D341Med (cell line): ENCODE measurements around the gene ME3.

ENCODE experiments used
- DNase-seq: peaks from one replicate; pipeline ENCODE4 v3.0.0; 2012; ENCODE audit warnings: low spot score

Gene ME3

DNA sequence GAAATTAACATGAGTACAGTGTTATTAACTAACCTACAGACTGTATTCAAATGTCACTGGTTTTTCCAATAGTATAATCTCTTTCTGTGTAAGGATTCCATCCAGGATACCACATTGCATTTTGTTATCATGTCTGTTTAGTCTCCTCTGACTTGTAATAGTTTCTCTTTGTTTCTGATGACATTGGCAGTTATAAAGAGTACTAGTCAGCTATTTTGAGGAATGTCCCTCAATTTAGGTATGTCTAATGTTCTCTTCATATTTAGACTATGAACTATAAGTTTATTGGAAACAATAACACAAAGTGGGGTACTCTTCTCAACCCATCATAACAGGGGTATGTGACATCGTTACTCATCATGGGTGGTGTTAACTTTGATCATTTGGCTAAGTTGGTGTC is 20.3 kb upstream of the ME3 start:
- DNase-seq, result no peak

DNA sequence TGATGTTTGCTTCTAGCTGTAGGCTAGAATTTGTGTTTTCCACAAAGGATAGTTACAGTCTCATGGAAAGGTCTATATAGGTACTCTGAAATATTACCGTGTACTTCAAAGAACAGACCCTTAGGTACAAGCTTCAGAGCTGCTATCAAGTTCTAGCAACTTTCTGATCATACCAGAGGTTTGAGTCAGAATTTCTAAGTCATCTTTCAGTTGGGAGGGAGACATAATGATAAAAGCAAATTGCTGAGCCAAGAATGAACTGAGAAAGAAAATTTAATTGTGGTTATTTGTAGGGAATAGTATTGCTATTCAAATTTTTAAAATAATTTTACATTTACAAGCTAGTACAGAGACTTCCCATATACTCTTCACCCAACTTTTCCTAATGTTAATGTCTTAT is 19.9 kb upstream of the ME3 start:
- no peak for DNase-seq

DNA sequence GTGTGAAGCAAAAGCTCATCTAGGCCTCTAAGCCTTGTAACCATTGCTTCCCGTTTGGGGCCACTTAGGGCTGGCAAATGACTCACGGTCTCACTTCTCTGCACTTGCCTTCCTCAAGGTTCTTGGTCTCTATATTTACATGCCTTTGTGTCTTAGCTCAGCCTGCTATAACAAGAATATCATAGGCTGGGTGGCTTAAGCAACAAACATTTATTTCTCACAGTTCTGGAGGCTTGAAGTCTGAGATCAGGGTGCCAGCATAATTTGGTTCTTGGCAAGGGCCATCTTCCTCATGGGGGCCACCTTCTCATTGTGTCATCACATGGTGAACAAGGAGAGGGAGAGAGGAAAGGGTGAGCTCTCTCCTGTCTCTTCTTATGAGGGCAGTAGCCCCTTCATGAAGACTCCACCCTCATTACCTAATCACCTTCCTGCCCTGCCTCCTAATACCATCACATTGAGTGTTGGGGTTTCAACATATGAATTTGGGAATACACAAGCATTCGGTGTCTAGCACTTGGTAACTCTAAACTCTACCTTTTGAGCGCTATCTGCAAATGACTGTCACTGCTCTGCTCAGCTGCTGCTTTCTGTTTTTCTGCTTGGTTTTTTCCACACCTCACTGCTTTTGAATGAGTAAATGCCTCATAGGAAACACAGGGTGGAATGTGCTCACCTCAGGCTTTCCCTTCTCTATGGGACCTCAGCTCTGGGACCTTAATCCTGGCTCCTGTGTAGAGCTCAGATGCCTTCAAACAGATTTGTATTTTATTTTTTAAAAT is 16.2 kb upstream of the ME3 start:
- DNase-seq, result no peak

DNA sequence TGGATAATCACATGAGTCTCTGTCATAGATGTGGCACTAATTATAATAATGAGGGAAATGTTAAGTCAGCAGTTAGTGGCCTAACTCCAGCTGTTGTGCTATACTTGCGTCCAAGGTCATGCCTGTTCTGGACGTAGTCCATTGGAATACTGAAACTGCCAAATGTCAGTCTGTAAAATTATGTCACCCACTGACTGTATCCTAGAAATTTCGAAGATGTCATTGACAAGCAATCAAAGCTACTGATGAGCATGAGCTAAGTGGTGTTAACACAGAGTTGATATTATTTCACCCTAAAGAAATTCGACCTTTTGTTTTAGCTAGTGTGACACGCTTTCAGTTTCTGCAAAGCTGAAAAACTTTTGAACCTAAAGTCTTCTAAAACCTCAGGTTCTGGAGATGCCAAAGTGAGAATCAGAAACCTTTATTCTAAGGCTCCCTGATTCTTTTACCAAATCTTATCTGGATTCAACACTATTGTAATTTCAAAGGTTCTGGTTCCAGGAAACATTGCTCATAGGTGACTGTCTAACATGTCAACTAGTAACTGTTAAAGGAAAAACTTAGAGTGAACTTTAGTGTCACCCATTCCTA is 14.9 kb upstream of the ME3 start:
- DNase-seq, result no peak

DNA sequence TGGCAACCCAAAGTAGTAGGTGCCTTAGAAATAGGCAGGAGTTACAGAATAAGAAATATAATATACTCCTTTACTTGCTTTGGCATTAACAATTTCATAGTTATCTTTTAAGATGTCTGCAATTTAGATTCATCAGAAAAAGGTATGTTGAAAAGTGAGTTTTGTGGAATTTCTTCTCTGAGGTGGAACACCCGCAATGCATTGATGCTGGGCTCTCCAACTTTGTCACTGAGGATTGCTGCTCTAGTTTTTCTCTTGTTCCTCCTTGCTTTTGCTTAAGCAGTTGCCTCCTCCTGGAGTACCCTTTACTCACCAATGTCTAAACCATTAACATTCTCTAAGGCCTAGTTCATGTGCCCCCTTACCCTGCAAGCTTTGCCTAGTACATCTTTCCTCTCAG is 14.1 kb upstream of the ME3 start:
- DNase-seq, result no peak

DNA sequence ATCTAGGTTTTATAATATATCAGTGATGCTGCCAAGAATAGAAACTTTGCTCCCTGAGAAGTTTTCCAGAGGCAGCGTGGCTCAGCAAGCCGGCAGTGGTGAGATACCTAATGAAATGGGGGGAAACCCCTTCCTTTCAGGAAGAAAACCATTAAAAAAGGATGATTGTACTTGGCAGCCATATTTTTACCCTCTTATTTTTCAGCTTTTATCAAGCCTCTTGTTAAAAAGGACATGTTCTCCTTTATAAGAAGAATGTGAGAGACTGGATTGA is 9.0 kb upstream of the ME3 start:
- DNase-seq, result no peak

DNA sequence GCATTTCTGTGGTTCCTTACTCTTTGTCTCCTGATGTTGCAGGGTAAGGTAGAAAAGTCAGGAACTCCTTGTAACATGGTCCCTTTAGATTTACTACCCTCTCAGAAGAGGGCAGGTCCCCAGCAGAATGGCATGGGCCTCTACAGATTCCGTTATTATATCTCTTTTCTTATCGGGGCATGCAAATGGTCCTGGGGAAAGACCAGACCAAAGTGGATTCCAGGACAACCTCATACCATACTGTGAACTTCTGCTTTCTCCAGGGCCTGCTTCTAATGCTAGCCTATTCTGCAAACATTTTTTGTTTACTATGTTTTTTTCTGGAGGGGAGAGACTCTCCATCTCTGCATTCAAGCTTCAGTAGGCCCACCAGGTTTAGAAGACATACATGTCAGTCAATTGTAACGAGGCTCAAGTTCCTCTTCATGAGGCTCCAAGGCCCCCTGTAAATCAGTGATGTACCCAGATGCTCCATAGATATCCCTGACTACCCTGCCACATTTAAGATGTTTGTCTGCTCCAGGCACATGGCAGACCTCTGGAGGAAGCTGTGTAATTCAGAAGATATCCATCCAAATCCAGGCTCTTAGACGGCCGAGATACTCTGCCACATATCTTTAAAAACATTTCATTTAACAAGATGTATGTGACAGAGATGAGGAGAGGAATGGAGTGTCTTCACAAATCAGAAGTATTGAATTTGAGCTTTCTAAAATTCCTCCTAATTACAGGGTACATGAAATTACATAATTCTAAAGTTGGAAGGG is 8.5 kb upstream of the ME3 start:
- no peak for DNase-seq

DNA sequence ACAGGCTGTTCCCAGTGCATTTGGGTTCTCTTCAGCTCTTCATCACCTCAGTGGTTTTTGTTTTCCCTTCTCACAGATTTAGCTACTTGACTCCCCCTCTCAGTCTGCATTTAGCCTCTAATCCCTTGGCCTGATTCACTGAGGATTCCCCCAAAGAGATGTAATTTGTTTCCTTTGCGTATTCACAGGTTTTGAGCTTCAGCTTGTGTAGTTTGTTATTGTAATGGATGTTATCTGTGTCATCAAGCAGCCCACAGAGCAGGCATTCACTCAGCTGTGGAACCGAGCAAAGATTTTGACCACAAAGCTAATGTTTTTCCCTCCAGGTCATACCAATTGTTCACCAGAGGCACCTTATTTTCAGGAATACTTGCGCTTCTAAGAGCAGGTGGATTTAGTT is 6.4 kb upstream of the ME3 start:
- no peak for DNase-seq

DNA sequence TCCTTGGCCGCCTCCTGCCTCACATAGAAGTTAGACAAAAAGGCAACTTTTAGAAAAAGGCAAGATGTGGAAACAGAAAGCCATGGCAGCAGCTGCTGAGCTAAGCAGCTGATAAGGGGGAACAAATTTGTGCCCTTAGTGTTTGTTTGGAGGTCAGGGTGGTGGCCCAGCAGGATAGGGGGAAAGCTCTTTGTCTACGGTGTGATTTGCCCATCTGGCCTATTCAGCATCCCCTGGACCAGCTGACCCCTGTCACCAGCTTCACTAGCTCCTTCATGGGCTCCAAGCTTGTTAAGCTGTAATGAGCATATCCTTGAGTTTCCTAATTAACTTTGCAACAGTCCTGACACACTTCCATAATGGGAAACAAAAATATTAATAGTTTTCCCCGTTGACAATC is 5.9 kb upstream of the ME3 start:
- DNase-seq, result no peak

DNA sequence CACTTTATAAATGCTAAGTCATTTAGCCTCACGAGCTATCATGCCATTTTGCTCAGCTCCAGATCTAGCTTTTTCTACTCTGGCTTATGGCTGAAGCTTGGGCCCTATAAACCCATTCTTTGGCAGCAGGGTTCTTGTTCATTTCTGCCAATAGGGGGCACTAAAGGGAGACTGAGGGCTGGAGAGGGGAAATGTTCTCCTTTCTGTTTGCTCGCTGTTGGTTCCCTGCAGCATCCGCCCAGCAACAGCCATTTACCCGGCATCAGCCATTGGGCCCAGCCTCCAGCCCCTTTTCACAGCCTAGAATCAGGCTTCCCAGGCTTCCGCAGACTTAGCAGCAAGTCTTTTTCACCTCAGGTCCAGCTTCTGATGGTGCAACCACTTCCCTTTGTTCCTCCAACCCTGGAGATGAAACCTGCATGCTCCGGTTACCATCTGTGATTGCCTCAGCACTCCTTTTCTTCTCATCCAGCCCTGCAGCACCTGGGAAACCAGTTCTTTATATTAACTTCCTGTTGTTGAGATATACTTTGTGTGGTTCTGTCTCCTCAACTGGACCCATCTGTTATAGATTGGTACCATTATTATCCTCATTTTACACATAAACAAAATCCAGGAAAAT is 4.2 kb upstream of the ME3 start:
- DNase-seq, result no peak

DNA sequence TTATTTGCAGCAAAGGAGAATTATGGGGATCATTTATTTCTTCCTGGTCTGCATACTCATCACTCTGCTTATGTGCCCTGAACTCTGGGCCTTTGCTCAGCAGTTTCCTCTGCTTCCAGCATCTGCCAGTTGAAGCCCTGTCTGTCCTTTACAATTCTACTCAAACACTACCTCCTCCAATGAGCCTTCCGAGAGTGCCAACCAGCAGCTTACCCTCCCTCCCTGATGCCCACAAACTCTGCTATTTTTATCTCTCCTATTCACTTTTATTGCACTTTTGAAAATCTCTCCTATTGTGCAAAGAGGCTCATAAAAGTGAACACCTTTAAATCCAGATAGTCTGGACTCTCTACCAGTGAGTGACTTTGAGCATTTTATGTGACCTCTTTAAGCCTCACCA is 3.6 kb upstream of the ME3 start:
- DNase-seq, result no peak

DNA sequence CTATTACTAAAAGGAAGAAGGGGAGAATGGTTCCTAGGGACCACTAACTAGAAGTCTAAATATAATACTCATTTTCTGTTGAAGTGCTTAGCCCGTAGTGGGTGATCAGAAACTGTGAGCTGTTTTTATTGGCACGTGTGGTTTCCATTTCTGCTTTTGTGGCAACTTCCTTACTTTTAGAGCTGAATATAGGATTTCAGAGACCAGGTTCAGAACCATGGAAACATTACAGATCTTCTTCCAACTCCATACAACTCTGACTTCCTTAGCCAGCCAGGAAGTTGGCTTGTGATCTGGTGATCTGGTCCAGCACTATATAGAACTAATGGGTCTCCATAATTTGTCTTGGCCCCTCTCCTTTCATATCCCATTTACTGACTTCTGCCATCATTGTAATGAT is 2.6 kb upstream of the ME3 start:
- no peak for DNase-seq

DNA sequence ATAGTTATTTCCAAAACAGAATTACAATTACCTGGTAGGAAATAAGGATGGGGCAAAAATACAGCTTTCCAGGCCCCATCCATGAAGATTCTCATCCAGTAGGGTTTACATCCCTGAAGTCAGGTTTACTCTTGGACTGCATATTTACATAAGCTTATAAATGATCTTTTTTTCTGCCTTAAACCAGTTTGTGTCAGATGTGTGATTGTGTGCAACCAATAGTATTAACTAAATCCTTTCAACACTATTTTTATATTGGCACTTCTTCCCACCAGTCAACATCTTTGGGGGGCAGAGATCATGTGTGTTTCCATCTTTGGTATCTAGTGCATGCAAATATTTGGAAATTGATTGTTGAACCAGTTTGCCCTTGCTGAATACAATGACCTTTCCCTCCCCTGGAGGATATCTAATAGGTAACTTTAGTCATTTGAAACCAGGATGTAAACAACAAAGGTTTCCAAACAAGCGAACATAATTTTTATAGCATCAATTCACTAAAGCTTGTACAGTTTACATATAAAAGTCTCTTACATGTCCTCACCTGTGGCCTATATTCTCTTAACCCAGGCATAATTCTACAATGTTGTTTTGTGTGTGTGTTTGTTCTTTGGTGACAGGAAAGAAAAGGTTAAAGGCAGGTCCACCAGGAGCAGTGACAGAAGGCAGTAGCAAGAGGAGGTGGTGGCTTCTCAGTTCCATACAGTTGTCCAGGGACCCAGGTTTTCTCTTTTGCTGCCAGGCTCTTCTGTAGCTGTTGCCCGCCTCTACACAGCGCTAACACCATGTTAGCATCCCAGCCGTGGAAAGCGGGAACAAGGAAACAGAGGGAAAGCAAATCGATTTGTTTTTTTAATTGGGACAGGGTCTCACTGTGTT is 1.7 kb upstream of the ME3 start:
- DNase-seq, result no peak

DNA sequence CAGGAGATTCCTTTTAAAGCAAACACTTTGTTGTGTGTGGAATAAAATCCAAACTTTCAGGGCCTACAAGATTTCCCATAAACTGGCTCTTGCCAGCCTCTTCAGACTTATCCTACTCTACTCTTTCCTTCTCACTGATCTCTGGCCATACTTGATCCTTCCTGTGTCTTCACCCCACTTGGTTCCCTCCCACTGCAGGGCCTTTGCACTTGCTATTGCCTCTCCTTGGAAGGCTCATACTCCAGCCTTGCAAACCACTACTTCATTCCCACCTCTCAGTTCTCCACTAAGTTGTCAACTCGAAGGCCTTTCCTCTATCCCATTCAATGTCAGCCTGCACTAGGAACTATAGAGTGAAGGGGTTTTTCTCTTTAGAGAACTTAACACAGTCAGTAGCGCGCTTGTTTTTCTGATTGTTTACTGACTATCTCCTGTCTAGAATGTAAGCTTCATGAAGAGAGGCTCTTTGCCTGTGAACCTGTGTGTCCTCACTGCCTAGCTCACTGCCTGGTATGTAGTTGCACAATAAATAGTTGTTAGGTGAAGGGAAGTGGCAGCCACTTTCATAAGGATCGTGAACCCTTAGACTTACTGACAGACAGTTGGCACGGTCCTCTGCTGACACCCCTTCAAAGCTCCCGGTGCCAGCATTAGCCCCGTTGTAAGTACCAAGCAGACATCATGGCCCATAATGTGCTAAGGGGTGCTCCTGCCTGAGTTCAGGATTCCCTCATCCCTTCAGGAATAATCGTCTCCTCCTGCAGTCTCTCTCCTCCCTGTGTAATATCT is 833 bp upstream of the ME3 start:
- DNase-seq, result no peak

DNA sequence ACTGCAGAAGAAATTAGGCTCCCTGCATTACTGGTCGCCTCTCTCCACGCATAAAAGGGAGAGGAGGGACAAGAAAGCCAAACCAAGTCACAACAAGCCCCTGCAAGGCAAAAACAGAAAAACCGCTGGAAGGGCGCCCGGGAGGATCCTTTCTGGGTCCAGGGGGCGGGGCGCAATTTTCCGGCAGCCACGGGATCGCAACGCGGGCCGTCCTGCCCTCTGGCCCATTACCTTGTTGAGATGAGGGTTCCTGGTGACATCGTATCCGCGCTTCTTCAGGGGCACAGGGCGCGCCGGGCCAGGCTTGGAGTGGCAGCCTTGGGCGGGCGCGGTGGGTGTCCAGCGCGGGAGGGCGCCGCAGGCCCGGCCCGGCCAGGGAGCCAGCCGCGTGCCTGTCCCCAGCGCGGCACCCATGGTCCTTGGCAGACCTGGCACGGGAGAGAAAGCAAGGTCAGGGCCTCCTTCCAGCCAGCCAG is 847 bp downstream of the ME3 start:
- peak; percentile 33 for DNase-seq

DNA sequence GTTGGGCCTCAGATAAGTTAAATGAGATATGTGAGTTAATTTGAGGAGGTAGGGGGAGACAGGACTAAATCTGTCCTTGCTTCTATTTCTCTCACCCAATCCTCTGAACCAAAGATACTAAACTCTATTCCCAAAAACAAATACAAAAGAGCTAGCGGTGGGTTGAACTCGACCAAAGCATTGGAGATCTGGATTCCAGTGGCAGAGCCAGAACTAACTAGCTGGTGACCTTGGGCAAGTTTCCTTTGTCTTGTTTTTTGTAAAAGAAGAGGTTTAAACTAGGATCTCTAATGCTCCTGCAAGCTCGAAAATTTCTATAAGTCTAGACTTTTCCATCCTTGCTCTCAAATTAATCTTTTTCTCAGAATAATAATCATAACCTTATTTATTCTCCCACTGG is 1.5 kb downstream of the ME3 start:
- DNase-seq, result no peak

DNA sequence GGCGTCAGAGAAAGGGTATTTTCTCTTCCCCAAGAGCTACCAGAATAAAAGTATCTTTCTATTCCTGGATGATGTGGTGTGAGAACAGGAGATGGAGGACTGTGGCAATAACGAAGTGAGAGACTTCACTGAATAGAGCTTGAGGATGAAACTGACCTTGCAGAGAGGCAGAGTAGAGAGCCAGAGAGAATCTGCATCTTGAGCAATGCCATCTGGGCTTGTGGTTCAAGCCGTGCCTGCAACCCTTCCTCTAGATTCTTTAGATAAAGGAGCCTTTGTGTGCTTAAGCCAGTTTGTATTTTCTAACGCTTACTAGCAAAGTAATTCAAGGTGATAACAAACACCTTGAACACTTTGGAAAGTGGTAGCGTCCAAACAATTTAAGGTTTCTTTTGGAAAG is 2.2 kb downstream of the ME3 start:
- DNase-seq, result no peak

DNA sequence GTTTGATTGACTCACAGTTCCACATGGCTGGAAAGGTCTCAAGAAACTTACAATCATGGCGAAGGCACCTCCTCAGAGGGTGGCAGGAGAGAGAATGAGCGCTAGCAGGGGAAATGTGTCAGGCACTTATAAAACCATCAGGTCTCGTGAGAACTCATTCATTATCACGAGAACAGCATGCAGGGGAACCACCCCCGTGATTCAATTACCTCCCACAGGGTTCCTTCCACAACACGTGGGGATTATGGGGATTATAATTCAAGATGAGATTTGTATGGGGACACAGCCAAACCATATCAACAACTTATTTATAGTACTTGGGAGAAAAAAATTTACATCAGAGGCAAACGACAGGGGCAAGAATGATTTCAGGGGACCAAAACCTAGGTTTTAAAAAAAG is 3.0 kb downstream of the ME3 start:
- DNase-seq, result no peak

DNA sequence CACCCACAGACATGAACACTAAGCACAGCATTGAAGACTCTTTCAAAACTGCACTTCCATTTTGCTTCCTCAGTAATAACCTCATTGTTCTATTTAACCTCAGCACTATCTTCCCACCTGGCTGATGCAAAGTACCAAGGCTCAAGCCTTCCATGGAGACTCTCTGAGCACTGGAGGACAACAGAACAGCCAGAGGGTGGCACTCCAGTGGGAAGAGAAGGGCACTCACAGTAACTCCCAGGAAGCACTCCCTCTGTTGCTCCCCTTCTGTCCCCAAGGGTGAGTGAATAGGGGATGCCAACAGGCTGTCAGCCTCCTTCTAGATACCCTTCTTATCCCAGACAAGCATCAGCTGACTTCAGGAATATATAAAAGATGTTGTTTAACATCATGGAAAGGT is 3.5 kb downstream of the ME3 start:
- no peak for DNase-seq

DNA sequence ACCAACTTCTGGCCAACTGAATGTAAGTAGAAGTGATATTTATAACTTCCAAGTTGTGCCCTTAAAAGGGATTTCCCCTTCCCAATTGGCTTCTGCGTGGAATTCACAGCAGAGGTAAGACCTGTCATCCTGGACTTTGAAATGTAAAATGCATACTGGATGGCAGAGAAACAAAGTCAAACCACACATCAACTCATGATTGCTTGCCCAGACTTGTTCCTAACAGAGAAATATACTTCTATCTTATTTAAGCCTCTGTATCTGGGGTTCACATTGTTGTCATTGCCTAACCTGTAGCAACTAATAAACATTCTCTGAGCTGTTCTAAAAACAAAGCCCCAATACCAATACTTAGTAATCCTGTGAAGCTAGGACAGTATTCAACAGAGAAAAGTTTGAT is 6.2 kb downstream of the ME3 start:
- DNase-seq, result no peak

DNA sequence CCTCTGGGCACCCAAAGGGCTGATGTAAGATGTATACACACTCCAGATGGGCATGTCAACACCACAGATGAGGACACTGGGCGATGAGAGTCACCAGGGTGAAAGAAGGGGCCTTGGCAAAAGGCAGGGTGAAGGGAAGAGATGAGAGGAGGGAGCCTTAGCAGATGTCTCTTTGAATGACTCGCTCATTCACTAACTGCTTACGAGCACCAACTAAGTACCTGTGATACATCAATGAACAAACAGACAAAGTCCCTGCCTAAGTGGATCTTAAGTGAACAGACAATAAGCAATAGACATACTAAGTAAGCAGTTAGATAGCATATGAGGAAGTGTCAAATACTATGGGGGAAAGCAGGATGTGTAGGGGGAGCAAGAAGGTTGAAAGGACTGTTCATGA is 7.5 kb downstream of the ME3 start:
- no peak for DNase-seq
